Activated CD8-positive, alpha-beta memory T cell treated with anti-CD3 and anti-CD28 coated beads for 4 hours (primary cell): ENCODE results near the gene TEKT4.
"Not testable (repeated sequence)": the region's sequence is repeated elsewhere in the genome, so short reads cannot be mapped to it uniquely, and the experiment has no call there.

Experiments
- DNase-seq, 2 donors: peaks; one replicate each; pipeline ENCODE4 v3.0.0-alpha.2; 2020; ENCODE audit warnings: low read depth in 2 of 2

Gene TEKT4

GRCh38 chr2:94875820-94876522, 4.7 kb downstream of the TEKT4 start:
- DNase-seq: no peak

GRCh38 chr2:94876523-94876863, 5.3 kb downstream of the TEKT4 start:
- DNase-seq: no peak

GRCh38 chr2:94877129-94877528, 5.9 kb downstream of the TEKT4 start:
- DNase-seq: no peak

- not testable (repeated sequence) for DNase-seq
These were observed 7.3 kb downstream of the TEKT4 start for GRCh38 chr2:94878575-94878974.

GRCh38 chr2:94879314-94879981, 8.2 kb downstream of the TEKT4 start:
- no peak for DNase-seq

GRCh38 chr2:94879982-94880377, 8.8 kb downstream of the TEKT4 start:
- DNase-seq: no peak

- DNase-seq: no peak
These were observed 9.3 kb downstream of the TEKT4 start for GRCh38 chr2:94880507-94880906.

- DNase-seq: no peak
These were observed 9.8 kb downstream of the TEKT4 start for GRCh38 chr2:94881070-94881469.

- DNase-seq: no peak
These were observed 19.0 kb downstream of the TEKT4 start for GRCh38 chr2:94890234-94890633.

GRCh38 chr2:94895273-94895672, 24.0 kb downstream of the TEKT4 start:
- not testable (repeated sequence) for DNase-seq

GRCh38 chr2:94906976-94907375, 35.7 kb downstream of the TEKT4 start:
- DNase-seq: not testable (repeated sequence)

- no peak for DNase-seq
These were observed 52.0 kb downstream of the TEKT4 start for GRCh38 chr2:94923196-94923595.

GRCh38 chr2:94924999-94925398, 53.8 kb downstream of the TEKT4 start:
- not testable (repeated sequence) for DNase-seq
